VCaP (cell line): ENCODE results near the gene KCTD1.

Source experiments
- H3K27ac ChIP-seq: fragments of 450-650 bp; 2 replicates; pipeline ENCODE4 v1.5.1; 2017
- CTCF ChIP-seq: fragments of 450-650 bp; conservative IDR thresholded peaks from 2 replicates; pipeline ENCODE4 v1.5.1; 2017; ENCODE audit warnings: mild to moderate bottlenecking, moderate library complexity

The KCTD1 gene

DNA sequence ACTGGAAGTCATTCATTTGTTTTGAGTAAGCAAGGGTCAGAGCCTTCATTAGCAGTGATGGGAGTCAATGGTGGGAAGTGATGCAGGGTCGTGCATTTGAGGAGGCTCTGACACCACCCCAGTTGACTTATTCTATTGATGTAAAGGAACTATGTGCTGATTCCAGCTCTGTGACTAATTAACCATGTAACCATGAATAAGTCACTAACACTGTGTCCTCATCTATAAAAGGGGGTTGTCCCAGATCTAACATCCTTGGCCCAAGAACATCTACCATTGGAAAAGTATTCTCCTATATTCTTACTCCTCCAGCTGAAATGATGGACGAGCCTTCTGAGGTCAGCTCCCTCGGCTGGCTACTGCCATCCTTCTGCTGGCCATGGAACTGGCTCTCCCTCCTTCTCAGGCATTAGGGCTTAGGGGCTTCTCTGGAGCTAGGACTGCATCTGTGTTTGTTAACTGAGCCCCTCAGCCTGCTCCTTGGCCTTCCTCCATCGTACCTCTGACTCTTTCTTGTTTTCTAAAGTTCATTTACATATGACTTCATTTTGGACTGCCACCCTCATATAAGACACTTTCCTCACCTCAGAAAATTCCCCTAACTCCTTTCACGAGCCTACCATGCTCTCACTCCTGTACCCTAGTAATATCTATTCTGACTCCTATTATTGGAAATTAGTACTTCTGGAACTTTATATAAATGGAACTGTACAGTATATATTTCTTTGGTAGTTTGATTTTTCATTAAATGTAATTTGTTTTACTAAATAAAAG lies 115.5 kb downstream of the KCTD1 start:
- no peak overlapping the region for H3K27ac ChIP-seq
- no peak for TF ChIP-seq CTCF

- no peak overlapping the region for H3K27ac ChIP-seq
- TF ChIP-seq CTCF = no peak
Measured at GRCh38 chr18:26429535-26430226, 118.7 kb downstream of the KCTD1 start.

- no peak for TF ChIP-seq CTCF
- no peak overlapping the region for H3K27ac ChIP-seq
Measured at GRCh38 chr18:26425148-26425531, 123.2 kb downstream of the KCTD1 start.

DNA sequence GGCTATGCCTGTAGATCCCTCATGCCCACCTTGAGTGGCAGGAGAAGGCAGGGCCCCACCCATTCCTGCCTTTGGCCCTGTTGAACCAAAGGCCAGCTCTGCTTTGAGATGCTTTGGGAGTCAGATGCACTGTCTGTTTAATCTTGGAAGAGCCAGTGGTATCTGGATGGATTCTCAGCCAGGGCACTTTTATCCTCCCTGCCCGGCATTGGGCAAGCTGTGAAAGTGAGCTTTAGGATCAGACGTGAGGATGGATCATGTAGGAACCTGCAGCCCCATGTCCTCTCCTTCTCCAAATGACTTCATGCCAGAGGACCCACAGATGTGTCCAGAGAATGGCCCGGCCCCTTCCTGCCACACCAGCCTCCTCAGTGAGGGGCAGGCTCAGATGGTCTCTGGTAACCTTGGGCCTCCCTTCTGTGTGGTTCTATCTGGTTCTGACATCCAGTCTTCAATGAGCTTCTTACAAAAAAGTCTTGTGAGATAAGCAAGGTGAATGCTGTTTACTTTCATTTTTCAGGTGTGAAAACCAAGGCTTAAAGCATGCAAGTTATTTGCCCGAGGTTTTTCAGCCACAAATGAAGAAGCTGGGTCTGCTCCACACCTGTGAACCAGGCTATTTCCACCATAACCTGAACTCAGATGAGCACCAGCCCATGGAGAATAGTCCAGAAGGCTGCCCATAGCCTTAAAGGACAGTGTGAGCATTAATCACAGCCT lies 123.8 kb downstream of the KCTD1 start:
- TF ChIP-seq CTCF = no peak
- no peak overlapping the region for H3K27ac ChIP-seq

DNA sequence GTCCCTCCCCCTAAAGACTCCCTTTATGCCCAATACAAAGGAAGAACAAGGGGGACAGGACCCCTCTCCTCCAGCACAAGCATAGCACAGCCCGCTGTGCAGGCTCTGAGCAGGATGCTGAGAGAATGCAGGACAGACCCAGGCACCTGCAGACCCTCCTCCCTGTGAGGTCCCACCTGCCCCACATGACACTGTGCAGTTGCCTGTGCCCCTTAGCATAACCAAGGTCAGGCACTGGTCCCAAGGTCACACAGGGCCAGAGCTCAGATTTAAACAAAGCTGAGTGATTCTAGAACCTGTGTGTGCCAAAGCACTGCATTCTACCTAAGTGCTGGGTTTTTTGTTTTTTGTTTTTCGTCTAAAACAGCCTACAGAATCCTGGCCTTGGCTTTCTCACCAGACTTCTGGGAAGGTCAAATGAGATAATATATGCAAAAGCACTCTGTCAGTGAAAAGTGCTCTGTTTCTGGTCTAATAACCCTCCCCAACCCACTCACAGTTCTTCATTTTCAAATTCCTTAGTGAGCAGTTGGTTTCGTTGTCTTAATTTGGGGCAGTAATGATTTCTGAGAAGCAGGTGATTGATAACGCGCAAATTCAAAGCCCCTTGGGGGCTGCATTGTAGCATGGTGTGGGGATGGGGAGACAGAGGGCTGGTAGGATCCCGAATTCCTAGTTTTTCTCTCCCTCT lies 125.7 kb downstream of the KCTD1 start:
- no peak for TF ChIP-seq CTCF
- no peak overlapping the region for H3K27ac ChIP-seq

- no peak overlapping the region for H3K27ac ChIP-seq
- TF ChIP-seq CTCF = no peak
Measured at GRCh38 chr18:26421931-26422330, 126.4 kb downstream of the KCTD1 start.

- no peak overlapping the region for H3K27ac ChIP-seq
- TF ChIP-seq CTCF = no peak
Measured at GRCh38 chr18:26421503-26421902, 126.8 kb downstream of the KCTD1 start.
